ENCODE measurements around the gene PACRG.

- TF ChIP-seq CTCF (IDR thresholded peaks at IDR 0.05; ENCODE audit: poor library complexity, severe bottlenecking) (no peak), POLR2AphosphoS5 (IDR thresholded peaks at IDR 0.05) (no peak), MXI1 (conservative IDR thresholded peaks at IDR 0.05; ENCODE audit: poor library complexity, severe bottlenecking) (no peak), EZH2 (IDR thresholded peaks at IDR 0.05; ENCODE audit: borderline replicate concordance, insufficient read depth, low read length, poor library complexity, severe bottlenecking) (no peak), RAD21 (conservative IDR thresholded peaks at IDR 0.05) (no peak), EP300 (conservative IDR thresholded peaks at IDR 0.05; ENCODE audit: poor library complexity, severe bottlenecking) (no peak), REST (IDR thresholded peaks at IDR 0.05; ENCODE audit: borderline replicate concordance) (no peak), SMC3 (conservative IDR thresholded peaks at IDR 0.05; ENCODE audit: poor library complexity) (no peak)
Observed at GRCh38 chr6:163183806-163184205, 456.0 kb downstream of the PACRG start.

Data from neural cell (in vitro differentiated cells).